HG03066 (cell line): ENCODE measurements around the gene KCNQ2.

ENCODE experiments used
- ATAC-seq: cut with Tn5 transposase; IDR thresholded peaks from one replicate; pipeline ENCODE4 v1.9.1; 2021; ENCODE audit warnings: low read depth; ENCODE audit not compliant: unreplicated experiment

Gene KCNQ2

DNA sequence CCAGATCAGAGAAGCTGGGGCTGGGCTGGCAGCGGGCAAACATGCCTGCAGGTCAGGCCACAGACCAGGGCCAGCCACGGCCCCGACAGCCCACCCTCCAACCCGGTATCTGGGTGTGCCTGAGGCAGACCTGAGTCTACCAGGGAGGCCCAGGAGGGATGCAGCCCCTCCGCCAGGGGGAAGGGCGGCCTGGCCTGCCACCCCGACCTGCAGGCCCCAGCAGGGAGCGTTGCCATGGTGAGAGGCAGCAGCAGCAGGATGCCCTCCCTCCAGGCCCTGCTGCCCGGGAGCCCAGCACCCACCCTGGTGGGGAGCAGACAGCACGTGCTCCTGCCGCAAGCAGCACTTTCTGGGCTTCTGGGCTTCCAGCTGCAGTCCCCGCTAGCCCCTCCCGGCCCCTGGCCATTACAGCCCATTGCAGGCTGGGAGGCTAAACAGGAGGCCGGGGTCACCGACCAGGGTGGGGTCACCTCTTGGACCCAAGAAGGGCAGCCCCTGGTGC, 30.3 kb upstream of the KCNQ2 start:
- ATAC-seq = no peak

DNA sequence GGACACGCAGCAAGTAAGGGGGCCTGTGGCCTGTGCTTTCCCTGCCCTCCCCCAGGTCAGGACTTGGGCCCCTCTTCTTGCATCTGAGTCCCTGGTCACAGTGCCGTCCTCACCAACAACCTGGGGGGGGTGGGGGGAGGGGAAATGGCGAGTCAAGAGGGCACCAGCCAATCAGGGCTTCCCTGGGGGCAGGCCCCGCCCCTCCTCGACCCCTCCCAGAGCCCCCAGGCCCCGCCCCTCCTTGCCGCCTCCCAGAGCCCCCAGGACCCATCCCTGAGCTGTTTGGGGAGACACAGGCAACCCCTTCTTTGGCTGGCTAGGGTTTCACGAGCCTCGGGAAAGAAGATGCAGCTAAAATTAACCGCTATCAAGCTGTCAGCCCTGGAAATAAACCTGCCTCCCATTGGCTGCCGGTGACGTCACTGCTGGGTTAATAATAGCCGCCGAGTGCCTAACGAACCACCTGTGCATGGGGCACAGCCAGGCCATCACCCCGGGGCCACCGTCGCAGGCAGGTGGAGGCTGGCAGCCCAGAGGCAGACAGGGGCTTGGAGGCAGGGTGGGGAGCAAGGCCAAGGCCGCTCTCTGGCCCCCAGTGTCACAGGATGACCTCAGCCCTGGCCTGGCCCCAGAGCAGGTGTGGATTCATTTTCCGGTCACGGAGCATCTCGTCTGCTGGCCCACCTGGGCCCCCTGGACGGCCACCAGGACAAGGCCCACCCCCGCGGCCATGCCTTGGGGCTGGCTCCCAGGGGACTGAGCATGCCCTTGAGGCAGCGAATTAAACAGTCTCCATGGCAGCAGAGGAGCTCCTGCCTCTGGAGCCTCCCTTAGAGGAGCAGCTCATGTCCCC, 29.6 kb upstream of the KCNQ2 start:
- ATAC-seq = no peak

DNA sequence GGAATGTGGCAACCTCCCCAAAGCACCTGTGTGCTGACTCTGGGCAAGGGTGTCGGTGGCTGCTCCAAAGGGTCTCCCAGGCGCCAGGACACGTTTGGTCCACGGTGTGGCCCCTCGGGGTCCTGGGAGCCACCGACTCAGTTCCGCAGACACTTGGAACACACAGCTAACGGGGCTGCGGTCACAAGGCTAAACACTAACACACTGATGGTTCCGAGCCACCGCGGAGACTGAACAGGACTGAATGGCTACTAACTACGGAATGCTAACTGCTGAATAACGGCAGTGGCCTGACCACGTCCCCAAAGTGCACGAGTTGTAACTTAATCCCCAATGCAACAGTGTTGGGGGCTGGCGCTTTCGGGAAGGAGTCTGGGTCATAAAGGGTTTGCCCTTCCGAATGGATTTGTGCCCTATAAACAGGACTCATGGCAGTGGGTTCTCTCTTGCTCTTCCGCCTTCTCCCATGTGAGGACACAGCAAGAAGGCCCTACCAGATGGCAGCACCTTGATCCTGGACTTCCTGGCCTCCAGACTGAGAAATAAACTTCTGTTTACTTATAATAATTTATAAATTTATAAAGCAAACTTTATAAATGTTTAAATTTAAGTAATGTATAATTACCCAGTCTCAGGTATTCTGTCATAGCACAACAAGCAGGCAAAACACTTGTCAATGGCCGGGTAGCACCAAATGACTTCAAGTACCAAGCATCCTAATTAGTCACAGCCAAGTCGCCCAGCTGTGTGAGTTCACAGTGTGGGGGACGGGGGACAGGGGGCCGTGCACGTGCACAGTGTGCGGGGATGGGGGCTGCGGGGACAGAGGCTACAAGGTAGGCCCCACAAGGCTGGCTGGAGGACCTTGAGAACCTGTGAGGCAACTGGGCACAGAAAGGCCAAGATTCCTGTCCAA, 28.7 kb upstream of the KCNQ2 start:
- ATAC-seq = no peak

DNA sequence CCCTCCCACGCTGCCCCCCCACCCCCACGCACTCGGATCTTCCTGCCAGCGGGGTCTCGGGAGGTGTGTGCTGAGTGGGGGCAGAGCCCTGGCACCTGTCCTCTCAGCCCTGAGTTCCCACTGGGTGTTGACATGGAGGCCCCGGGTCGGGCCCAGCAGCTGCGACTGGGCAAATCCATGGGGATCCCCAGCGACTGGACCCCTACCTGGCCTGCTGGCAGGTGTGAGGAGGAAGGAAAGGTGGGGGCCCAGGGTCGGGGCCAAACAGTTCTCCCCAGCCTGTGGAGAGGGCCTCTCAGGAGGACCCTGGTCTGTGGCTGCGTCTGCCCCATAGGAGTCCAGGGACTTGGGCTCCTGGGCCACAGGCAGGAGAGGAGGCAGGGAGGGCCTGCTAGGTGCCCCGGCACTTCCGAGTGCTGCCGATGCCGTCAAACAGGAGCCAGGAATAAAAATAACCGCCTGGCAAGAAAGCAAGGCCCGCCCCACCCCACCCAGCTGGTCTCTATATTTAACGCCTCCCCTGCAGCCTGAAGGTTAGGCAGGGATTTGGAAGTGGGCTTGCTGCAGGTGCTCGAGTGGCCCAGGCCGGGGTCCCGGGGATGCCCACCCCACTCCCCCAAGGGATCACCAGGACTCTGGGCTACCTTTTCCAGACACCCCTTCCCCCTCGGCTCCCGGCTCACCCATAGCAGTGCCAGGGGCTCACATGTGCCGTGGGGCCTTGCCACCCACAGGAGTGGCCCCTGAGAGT, 27.9 kb upstream of the KCNQ2 start:
- no peak for ATAC-seq

DNA sequence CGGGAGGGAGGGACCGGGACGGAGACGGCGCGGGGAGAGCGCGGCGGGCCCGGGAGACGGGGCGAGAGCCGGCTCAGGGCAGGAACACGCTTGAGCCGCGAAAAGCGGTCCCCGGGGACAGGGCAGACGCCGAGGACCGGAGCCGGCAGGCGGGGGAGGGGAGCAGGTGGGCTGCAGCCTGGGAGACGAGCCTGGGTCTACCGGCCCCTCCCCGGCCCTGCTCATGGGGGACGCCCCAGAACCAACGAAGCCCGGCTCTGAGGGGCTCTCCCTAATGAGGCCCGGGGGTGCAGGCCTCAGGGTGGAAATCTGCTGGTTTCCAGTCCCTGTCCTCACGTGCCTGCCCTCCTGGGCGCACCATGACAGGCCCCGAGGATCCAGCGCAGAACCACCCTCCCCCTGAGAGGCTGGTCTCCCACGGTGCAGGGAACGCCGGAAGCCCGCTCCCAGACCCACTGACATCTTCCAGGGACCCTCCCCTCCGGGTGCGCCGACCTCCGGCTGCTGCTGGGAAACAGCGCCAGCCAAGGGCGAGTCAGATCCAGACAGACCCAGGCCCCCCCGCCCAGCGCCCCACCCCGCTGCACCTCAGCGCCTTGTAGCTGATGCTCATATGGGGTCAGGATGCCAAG, 27.0 kb upstream of the KCNQ2 start:
- no peak for ATAC-seq

DNA sequence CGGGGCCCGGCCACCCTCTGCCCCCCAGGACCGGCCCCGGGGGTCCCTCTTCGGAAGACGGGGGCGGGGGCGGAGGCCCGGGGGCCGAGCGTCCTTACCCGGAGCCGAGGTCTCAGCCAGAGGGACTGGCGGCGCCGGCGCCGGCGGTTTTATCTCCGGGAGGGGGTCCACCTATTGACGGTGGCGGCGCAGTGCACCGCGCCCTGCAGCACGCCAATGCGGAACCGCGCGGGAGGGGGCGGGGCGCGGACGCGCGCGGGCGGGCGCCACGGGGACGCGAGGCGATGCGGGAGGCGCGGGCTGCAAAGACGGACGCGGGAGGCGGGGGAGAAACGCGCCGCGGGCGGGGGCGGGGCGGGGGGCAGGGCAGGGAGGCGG, 26.5 kb upstream of the KCNQ2 start, which contains the start of gene EEF1A2:
Gene EEF1A2 (minus strand): TSS at position 124 of the 378 bp plus-strand sequence. CDS start 1,320 bp downstream, outside the sequence.
- ATAC-seq = no peak

DNA sequence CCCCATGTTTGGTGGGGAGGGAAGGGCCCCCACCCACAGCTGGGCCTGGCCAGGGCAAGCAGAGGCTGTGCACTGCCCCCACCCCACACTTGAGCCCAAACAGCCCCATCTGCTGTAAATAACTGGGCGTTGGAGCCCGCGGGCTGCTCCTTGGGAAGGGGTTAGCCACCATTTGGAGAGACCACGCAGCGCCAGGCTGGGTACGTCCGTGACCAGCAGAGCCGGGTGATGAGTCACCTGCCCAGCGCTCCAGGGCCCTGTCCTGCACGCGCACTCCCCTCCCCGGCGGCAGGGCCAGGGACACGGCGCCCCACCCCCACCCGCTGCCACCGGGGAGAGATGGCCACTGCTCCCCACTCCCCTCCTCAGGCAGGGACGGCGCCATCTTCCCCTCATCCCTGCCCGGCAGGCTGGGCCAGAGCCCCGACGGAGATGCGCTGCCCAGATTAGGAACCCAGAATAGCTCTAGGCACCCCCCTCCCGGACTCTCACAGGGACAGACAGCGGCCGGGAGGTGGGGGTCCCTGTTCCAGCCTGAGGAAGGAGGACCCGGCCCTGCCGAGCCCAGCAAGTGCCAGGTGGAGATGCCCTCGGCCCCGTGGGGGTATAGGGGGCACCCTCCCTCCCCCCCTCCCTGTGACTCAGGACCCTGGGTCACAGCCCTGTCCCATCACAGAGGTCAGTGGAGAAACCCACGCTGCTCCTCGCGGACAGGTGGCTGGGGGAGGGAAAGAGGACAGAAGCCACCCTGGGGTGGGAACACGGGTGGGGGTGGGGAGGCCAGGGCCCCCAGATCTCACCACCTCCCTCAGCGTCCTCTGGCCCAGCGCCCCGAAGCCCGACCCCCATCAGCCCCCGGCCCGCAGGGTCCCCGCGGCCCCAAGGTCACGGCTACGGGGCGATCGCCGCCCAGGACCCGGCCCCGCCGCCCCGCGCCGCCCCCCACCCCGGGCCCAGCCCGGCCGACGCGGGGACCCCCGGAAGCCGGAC, 25.8 kb upstream of the KCNQ2 start:
- ATAC-seq = no peak

DNA sequence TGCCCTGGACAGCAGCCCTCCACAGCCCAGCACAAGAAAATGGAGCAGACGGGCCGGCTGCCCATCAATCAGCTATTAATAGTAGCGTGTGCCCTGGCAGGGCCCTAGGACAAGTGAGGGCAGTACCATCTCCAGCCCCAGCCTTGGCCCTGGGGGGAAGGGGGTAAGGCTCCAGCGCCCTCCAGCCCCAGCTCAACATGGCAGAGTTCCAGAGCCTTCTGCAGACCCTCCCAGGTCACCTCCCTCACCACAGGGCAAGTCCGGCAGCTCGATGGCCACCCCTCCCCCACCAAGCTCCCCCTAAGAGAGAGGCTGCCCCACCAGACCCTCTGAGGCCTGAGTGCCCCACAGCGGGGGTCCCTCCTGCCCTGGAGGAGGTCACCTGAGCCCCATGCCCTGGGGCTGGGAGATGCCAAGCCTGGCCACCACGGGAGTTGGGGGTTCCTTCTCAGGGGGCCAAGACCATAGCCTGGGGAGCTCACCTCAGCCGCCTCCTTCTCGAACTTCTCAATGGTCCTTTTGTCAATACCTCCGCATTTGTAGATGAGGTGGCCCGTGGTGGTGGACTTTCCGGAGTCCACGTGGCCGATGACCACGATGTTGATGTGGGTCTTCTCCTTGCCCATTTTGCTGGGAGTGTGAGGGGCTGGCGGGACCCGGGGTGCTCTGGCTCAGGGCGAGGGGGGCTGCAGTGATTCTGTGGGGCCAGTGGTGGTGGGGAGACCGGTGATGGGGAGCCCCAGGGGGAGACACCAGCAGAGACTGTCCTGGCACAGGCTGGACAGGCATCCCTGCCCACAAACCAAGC, 24.9 kb upstream of the KCNQ2 start:
- no peak for ATAC-seq

DNA sequence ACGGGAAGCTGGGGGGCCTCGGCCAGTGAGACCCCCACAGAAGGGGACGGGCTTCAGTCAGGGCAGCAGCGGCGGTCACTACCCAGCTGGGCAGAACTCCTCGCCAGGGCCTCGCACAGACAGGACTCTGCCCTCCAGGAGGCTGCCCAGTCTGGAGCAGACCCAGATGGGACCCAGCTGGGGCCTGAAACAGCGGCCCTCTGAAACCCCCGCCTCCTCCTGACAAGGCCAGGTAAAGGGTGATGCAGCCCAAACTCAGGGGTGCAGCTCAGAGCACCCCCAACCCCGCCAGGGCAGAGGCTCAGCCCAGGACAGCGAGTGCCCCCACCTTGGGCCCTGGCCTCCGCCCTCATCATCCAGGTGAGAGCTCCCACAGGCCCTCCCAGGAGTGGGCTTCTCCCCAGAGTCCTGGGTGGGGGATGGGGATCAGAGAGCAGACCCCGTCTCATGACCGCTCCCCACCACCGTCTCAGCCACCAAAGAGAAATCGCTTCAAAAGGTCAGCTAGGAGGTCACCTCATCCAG, 24.2 kb upstream of the KCNQ2 start:
- ATAC-seq = no peak

DNA sequence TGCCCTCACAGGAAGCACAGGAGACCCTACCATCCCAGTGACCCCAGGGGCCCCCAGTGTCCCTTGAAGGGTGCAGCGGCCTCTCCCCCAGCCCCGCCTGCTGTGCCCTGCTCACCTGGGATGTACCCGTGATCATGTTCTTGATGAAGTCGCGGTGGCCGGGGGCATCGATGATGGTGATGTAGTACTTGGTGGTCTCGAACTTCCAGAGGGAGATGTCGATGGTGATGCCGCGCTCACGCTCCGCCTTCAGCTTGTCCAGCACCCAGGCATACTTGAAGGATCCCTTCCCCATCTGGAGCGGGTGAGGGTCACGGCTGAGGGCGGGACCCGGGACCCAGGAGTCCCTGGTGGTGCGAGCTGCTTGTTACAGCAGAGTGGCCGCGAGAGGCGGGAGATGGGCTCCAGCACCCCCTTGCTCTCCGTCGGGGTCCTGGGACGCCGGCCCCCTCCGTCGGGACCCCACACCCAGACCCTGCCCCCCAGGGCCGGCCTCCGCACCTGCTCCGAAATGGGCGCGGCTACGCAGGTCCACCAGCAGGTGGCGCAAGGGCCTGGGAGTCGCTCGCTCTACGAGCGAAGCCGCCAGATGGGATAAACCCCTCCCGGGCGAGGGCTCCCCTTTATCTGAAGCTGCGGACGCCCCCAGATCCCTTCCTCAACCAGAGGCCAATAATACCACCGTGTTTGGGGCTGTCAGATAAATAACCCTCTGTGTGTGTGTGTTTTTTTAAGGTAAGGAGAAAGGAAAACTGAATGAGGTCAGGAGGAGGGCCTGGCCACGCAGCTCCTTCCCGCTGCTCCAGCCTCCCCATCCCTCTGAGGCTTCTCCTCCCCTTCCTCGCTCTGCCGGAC, 23.5 kb upstream of the KCNQ2 start:
- no peak for ATAC-seq

DNA sequence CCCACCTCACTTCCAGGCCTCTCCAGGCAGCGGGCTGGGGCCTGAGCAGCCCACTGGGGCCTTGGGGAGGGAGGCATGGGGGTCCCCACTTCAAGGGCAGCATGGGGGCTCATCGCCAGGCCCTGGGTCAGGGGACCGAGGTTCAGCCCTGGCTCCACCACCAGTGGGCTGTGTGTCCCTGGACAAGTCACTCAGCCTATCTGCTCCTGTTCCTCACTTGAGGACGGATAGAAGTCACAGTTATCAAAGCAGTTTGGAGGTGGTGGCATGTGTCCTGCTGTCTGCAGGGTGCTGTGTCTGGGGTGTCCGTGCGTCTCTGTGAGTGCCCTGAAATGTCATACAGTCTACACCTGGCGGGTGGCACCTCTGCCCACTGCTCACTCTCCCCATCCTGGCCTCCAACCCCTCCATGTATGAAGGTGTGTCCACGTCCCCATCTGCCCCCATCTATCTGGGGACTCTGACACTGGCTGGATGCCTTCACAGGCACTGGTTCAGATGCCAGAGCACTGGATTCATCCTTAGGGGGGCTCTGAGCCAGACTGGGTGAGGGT, 22.8 kb upstream of the KCNQ2 start:
- ATAC-seq = no peak

DNA sequence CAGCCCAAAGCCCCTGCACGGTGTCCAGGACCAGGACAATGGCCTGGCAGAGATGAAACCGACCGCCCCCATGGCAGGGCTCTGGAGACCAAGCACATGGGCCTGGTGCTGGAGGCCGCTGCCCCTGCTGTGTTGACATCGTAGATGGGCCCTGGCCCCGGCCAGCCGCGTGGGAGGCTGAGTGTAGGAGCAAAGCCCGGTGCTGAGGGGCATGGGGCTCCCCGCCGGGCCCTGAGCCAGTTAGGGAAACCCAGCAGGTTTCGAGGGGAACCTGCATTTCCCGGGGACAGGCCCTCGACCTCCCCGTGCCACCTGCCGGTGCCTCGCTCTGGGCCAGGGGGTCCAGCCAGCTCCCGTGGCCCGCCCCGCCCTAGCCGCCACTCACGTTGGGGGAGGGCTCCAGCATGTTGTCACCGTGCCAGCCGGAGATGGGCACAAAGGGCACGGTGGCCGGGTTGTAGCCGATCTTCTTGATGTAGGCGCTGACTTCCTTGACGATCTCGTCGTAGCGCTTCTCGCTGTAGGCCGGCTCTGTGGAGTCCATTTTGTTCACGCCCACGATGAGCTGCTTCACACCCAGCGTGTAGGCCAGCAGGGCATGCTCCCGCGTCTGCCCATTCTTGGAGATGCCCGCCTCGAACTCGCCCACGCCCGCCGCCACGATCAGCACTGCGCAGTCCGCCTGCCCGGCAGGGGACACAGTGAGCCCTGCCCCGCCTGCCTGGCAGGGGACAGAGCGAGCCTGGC, 22.1 kb upstream of the KCNQ2 start:
- ATAC-seq = no peak

DNA sequence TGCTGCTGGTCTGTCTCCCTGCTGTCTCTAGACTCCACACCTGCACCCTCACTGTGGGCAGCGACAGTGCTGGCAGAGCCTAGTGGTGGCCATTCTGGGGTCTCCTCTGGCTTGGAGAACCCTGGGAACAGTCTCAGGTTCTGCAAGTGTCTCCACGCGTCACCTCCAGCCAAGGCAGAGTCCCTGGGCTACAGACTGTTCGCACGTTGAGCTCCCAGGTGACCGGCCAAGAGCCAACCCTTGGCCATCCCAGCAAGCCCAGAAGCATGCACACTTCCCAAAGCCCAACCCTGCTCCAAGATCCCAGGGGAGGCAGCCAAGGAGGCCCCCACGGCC, 21.6 kb upstream of the KCNQ2 start:
- no peak for ATAC-seq

DNA sequence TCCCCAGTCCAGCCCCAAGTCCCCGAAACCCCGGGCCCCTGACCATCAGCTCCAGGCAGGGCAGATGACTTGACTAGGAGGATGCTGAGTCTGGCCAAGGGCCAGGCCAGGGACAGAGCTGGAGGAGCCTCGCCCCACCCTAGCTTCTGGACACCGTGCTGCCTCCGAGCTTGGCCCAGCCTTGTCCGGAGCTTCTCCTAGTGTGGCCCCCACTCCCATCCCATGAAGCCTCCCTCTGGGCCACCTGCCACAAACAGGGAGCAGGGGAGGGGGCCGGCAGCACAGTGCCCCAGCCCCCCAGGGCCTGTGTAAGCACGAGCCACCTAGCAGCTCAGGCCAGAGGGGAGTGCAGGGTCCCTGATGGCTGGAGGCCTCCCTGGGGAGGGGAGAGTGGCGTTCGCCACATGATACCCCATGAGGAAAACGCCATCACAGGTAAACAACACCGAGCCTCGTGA, 21.1 kb upstream of the KCNQ2 start:
- no peak for ATAC-seq

DNA sequence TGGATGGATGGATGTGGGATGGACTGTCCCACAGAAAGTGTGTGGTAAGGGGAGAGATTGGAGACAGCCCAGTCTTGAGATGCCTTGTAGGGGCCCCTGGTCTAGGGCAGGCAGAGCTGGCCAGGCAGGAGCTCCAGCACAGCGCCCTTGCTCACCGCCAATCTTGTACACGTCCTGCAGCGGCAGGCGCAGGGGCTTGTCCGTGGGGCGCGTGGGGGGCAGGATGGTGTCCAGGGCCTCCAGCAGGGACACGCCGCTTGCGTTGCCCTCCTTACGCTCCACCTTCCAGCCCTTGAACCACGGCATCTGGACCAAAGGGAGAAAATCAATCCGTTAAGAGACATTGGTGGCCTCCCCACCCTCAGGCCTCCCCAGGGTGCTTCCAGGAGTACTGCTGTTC, 20.5 kb upstream of the KCNQ2 start:
- ATAC-seq = no peak

DNA sequence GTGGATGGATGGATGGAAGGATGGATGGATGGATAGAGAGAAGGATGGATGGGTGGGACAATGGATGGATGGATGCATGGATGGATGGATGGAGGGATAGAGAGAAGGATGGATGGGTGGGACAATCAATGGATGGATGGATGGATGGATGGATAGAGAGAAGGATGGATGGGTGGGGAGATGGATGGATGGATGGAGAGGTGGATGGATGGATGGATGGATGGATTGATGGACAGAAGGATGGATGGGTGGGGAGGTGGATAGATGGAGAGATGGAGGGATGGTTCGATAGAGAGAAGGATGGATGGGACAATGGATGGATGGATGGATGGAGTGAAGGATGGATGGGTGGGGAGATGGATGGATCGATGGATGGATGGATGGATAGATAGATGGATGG, 20.1 kb upstream of the KCNQ2 start:
- ATAC-seq = no peak
